Stimulated activated CD8-positive, alpha-beta memory T cell treated with anti-CD3 and anti-CD28 coated beads, Interleukin-7, amount 100 ng/mL, for 24 hours (primary cell): ENCODE results near the gene MKRN1.
"Not testable (repeated sequence)": the region's sequence is repeated elsewhere in the genome, so short reads cannot be mapped to it uniquely, and the experiment has no call there.

Experiments
- DNase-seq: peaks from one replicate; pipeline ENCODE4 v3.0.0-alpha.2; 2020; ENCODE audit warnings: low read depth

MKRN1 gene

DNA sequence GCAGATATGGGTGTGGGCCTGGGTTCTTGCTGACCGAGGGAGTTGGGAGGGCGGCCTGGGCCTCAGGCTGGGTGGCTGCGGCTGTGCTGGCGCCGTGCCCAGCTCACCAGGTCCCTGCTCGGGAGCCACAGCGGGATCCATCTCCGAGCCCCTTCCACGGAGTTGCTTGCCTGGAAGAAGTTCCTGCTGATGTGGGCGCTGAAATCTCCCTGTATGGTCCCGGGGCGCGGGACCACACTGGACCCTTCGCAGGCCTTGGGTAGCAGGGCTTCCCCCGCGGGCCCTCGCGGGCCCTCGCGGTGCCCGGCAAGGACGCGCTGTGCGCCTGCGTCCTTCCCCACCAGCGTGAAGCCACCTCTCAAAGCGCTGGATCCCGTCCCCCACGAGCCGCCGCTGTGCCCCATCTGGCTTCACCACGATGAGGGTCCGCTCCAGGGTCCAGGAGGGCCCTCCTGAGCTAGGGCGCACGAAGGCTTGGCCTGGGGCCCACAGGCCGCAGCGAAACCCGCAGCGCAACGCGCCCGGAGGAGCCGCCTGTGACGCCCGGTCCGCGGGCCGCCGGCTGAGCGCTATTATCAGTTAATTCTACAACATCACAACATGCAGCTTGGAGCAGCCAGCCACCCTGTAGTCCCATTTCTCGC, 43.9 kb downstream of the MKRN1 start:
- DNase-seq = no peak

DNA sequence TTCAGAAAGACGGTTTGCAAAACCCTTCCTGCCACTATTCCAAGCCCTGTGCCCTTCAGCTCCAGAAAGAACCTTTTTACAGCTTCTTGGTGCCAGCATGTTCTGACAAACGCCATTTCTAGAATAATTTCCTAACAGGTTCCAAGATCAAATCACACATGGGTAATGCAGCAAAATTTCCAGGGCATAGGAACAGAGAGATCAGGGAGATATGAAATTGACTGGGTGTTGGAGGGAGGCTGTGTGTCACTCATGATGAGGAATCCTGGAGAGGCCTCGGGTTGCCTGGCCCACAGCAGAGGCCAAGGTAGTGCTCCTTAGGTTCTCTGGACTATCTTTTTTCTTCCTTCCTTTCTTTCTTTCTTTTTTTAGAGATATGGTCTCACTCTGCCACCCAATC, 45.9 kb downstream of the MKRN1 start:
- DNase-seq = no peak

DNA sequence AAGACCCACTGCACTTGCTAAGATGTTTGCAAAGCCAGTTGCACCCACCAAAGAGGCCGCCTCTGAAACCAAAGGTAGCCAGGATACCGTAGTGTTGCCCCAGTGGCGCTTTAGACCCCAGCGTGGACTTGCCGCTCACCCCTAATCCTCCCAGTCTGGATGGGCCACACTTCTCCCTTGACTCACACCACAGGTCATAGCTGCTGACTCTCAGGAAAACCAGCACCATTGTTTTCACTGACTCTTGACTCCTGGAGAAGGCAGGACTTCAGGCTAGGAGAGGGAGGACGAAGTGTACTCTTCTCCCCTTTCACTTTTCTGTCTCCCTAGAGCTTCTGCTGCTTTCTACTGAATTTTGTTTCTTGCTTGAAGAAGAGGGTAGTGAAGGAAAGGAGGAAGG, 53.2 kb downstream of the MKRN1 start:
- no peak for DNase-seq

DNA sequence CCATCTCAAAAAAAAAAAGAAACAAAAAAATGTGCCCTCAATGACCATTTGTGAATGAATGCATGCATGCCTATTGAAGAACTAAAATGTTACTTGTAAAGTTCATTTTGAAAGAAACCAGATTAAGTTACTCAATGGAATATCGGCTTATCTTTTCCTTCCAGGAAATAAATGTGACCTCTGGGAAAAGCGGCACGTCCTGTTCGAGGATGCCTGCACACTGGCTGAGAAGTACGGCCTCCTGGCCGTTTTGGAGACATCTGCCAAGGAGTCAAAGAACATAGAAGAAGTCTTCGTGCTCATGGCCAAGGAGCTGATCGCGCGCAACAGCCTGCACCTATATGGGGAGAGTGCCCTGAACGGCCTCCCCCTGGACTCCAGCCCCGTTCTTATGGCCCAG, 53.6 kb downstream of the MKRN1 start:
- no peak for DNase-seq

DNA sequence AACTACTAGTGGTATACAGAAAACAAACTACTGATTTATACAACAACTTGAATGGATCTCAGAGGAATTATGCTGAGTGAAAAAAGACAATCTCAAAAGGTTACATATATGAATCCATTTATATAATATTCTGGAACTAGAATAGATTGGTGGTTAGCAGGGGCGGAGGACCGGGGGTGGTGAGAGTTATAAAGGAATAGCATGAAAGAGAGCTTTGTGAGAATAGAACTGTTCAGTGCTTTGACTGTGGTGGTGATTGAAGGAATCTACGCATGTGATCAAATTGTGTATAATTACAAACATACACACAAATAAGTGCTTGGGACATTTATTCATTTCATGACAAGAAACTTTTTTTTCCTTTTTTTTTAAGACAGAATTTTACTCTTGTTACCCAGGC, 55.8 kb downstream of the MKRN1 start:
- no peak for DNase-seq

DNA sequence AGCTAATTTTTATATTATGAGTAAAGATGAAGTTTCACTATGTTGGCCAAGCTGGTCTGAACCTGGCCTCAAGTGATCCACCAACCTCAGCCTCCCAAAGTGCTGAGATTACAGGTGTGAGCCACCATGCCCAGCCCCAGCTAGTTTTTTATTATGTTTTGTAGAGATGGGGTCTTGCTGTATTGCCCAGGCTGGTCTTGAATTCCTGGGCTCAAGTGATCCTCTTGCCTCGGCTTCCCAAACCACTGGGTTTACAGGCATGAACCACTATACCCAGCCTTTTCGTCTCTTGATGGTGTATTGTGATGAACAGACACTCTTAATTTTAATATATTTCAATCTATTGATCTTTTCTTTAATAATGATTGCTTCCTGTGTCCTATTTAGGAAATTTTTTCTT, 57.8 kb downstream of the MKRN1 start:
- DNase-seq = no peak

DNA sequence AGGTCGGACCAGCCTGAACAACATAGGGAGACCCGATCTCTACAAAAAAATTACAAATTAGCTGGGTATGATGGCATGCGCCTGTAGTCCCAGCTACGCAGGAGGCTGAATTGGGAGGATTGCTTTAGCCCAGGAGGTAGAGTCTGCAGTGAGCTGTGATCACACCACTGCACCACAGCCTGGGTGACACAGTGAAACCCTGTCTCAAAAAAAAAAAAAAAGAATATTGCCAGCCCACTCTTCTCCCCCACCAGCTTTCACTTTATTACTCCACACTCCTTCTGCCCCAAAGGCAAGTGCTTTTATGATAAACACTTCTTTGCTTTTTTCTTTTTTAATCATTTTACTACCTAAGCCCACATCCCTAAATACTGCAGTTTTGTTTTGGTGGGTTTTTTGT, 60.7 kb downstream of the MKRN1 start:
- no peak for DNase-seq

DNA sequence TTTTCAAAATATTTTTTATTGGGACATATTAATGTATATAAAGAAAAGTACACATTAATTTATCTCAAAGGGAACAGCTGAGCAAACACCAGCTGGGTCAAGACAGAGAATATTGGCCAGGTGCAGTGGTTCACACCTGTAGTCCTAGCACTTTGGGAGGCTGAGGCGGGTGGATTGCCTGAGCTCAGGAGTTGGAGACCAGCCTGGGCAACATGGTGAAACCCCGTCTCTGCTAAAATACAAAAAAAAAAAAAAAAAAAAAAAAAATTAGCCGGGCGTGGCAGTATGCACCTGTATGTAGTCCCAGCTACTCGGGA, 61.2 kb downstream of the MKRN1 start:
- not testable (repeated sequence) for DNase-seq

DNA sequence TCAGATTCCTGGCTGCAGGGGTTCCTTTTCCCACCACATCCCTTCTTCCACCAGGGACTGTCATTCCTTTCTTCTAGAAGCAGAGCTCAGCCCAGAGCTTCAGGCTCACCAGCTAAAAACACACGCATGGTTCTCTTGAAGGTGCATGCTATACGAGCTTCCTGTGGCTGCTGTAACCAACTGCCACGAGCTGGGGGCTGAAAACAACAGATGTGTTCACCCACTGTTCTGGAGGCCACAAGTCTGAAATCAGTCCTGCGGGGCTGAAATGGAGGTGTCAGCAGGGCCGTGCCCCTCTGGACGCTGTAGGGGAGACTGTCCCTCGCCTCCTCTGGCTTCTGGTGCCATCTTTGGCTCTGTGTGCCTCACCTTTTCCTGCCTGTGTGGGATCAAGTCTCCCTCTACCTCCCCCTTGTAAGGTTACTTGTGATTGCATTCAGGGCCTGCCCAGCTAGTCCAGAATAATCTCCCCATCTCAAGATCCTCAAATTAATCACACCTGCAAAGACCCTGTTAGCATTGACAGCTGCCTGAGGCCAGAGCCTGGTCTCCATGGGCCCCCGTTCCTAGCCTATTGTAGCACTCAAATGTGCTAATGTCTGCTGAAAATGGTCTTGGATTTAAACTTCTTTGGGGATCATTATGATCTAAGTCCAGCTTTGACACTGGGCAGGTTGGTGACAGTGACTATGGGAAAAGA, 61.7 kb downstream of the MKRN1 start:
- DNase-seq = no peak

DNA sequence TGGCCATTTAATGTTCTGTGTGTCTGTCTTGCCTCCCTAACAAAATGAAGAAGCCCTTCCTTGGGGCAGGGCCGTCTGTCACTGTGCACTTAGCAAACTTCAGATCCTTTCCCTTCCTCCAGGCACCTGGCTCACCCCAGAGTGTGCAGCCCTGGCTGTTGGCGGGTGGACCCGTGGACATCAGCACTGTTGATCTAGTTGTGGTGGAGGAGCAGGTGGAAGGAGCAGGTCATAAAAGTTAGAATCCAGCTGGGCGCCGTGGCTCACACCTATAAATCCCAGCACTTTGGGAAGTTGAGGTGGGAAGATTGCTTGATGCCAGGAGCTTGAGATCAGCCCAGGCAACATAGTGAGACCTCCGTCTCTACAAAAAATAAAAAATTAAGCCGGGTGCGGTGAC, 62.7 kb downstream of the MKRN1 start:
- DNase-seq = no peak

DNA sequence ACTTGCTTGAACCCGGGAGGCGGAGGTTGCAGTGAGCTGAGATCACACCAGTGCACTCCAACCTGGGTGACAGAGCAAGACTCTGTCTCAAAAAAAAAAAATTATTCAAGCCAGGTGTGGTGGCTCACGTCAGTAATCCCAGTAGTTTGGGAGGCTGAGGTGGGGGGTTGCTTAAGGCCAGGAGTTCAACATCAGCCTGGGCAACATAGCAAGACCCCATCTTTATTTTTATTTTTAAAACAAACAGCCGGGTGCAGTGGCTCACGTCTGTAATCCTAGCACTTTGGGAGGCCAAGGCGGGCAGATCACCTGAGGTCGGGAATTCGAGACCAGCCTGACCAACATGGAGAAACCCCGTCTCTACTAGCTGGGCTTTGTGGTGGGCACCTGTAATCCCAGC, 63.5 kb downstream of the MKRN1 start:
- DNase-seq = not testable (repeated sequence)

DNA sequence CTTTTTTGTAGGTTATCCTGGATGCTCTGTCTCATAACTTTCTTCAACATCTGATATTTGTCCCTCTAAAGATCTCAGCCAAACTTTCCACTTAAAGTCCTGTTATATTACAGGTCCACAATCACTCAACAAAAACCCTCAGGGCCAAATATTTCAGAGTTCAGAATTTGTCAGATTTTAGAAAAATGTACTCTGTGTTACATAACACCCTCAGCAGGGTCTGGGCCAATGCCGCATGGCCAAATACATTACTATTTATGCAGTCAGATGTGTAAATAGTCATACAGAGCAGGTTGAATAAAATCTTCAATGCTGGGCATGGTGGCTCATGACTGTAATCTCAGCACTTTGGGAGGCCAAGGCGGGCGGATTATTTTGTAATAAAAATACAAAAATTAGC, 63.9 kb downstream of the MKRN1 start:
- no peak for DNase-seq

DNA sequence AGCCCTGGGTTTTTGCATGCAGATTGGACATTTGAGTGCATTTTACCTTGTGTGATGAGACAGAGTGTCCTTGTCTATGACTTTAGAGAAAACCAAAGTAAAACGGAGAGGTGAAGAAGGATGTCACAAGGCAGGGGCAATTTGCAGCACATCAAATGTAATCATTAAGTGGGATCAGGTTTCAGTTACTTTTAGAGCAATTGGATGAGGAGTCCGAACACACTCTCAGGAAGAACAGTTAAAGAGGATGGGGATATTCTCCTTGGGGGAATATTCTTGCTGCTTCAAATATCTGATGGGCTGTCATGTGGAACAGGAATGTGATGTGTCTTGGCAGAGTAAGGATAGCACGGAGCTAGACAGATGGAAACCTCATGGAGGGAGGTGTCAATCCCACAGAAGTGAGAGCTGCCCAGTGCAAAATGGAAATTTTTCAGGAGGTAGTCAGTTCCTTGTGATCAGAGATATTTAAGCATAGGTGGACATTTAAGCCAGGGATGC, 74.7 kb downstream of the MKRN1 start:
- DNase-seq = no peak

DNA sequence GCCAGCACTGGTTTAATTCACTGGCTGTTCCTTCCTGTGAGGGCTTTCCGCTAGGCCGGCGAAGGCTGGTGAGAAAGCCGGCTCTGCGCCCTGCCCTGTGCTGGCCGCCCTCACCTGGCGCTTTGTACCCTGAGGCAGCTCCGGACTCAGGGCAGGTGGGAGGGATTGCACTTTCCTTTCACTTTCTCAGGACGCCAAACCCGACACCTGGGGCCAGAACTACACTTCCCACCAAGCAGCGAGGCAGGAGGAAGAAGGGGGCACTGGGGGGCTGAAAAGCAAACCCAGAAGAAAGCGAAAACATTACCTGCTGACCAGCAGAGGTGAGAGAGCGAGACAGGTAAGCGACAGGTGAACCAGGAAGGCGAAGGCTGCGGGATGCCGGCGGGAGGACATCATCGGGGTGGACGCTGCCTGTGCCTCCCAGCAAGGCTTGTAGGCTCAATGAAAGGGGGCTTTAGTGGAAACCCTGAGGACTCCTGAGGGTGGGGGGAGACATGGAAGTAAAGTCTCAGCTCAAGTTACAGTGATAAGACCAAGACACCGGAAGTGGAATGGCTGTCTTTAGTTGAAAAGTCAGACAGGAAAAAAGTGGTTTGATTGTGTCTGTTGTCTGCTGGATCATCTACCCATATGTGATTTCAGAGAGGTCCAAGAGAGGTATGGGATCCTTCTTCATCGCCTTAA, 75.3 kb downstream of the MKRN1 start, which contains the start of gene RAB19:
TSS of gene RAB19 (plus strand) at position 181 of the 687 bp plus-strand sequence. CDS start 3,589 bp downstream, outside the sequence.
- DNase-seq = no peak
